Testis (tissue), 2 donors: ENCODE results near the gene RNF19B.

Experiments used
- CTCF ChIP-seq, 3 experiments: fragments of 450-650 bp in 2 of 3; fragments of 200-600 bp in 1 of 3; sonication (generic) in 1 of 3; IDR thresholded peaks; one replicate each; pipeline ENCODE4 v1.5.1; 2016 to 2019; ENCODE audit warnings: antibody characterized with exemption in 3 of 3, mild to moderate bottlenecking in 2 of 3, moderate library complexity in 1 of 3
- POLR2A ChIP-seq: fragments of 450-650 bp; IDR thresholded peaks from one replicate; pipeline ENCODE4 v1.6.1; 2017; ENCODE audit warnings: antibody characterized with exemption, mild to moderate bottlenecking, moderate library complexity

- no peak for TF ChIP-seq CTCF (IDR thresholded peaks at IDR 0.05)
- no peak for TF ChIP-seq POLR2A
Observed at GRCh38 chr1:32929366-32929765, 35.2 kb downstream of the RNF19B start.
